OCI-LY7 (cell line): Measurements from ENCODE around the gene ANXA4.

ENCODE experiments used
- EZH2phosphoT487 ChIP-seq: fragments of 200-600 bp; sonication (generic); IDR thresholded peaks from 2 replicates; pipeline ENCODE4 v1.6.1; 2018; ENCODE audit warnings: low read depth, borderline replicate concordance, mild to moderate bottlenecking, mixed run types, antibody characterized with exemption, low read length, moderate library complexity, mixed read lengths
- TF ChIP-seq, protein P1 (sequence below): fragments of 200-600 bp; sonication (generic); conservative IDR thresholded peaks from 2 replicates; pipeline ENCODE4 v1.5.1; 2014; ENCODE audit warnings: mild to moderate bottlenecking, antibody characterized with exemption, low read length, moderate library complexity, mixed read lengths

DNA sequence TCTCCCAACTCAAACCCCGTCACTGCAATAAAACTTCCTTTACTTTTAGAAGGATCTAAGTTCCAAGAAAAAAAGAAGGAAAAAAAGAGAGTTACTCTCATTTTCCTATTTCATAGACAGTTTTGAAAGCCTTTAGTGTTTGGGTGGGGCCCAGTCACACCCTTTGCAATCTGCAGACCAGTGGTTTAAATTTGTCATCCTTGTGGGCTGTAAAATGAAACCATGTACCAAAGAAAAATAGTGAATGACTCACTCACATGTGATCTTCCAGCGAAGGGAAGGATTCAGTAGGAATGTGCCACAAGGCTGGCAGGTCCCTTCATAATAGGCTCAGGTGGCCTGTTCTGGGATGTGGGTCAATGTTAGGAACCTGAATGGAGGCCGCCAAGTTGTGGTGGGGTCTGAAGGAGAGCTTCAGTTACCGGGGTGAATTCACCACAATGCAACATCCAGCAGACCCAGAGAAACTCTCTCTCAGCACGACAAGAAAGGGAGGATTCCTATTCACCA lies 28.3 kb downstream of the ANXA4 start:
- TF ChIP-seq, protein P1, sequence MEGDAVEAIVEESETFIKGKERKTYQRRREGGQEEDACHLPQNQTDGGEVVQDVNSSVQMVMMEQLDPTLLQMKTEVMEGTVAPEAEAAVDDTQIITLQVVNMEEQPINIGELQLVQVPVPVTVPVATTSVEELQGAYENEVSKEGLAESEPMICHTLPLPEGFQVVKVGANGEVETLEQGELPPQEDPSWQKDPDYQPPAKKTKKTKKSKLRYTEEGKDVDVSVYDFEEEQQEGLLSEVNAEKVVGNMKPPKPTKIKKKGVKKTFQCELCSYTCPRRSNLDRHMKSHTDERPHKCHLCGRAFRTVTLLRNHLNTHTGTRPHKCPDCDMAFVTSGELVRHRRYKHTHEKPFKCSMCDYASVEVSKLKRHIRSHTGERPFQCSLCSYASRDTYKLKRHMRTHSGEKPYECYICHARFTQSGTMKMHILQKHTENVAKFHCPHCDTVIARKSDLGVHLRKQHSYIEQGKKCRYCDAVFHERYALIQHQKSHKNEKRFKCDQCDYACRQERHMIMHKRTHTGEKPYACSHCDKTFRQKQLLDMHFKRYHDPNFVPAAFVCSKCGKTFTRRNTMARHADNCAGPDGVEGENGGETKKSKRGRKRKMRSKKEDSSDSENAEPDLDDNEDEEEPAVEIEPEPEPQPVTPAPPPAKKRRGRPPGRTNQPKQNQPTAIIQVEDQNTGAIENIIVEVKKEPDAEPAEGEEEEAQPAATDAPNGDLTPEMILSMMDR = no peak
- TF ChIP-seq EZH2phosphoT487 = no peak
